Uterine smooth muscle cell (primary cell): ENCODE data around the gene GALR1. TPM values are rescaled to one million over a fixed set of nuclear protein-coding genes. Genes with fewer than 3 reads are reported as not detected.

ENCODE experiments used
- total RNA-seq: library from RNA; depleted of rRNA; stranded (reverse); fragments of >200 nt; gene quantifications from 2 replicates; pipeline ENCODE4 v1.2.3, GENCODE V29; 2014

The GALR1 gene
- under 0.01 TPM in 1 of 2 replicates, not detected in the other for total RNA-seq

GRCh38 chr18:77249569-77250500, at the start of gene GALR1:
TSS of gene GALR1 (plus strand) at chr18:77249848. CDS start at chr18:77250549, 701 bp downstream.

Other genes starting within 250 kb of the GALR1 start
- 4.0 and 6.0 TPM in 2 replicates for gene MBP, start 117.1 kb upstream of the GALR1 start, total RNA-seq